Hair follicular keratinocyte (primary cell): Measurements from ENCODE around the gene CD200R1. TPM values are rescaled to one million over a fixed set of nuclear protein-coding genes. Genes with fewer than 3 reads are reported as not detected.

Source experiments
- total RNA-seq: library from RNA; depleted of rRNA; stranded (reverse); fragments of >200 nt; gene quantifications from 2 replicates; pipeline ENCODE4 v1.2.3, GENCODE V29; 2015

Gene CD200R1
- total RNA-seq, result 1.2 TPM in 1 of 2 replicates, not detected in the other

GRCh38 chr3:112974894-112975293, at the start of gene CD200R1:
CD200R1 (minus strand) TSS chr3:112975103; CDS start chr3:112974857, 246 bp downstream.

GRCh38 chr3:112990672-112991602, 16.0 kb upstream of the CD200R1 start, which contains the start of gene GTPBP8:
GTPBP8 (plus strand) TSS chr3:112990984; CDS start chr3:112991000, 16 bp downstream.

Other genes starting within 250 kb of the CD200R1 start
- gene CD200R1L, start 128.2 kb downstream of the CD200R1 start, total RNA-seq, result not detected in 2 replicates
- gene GTPBP8, start 15.9 kb upstream of the CD200R1 start, total RNA-seq, result 18.1 and 33.2 TPM in 2 replicates
- 5.2 and 7.8 TPM in 2 replicates for gene BOC, start 236.5 kb upstream of the CD200R1 start, total RNA-seq